Thoracic aorta (tissue), 2 donors: ENCODE results near the gene WDFY3. TPM values are rescaled to one million over a fixed set of nuclear protein-coding genes. Genes with fewer than 3 reads are reported as not detected.

Experiments used
- ATAC-seq: fragments of 150-250 bp; one replicate; pipeline ENCODE4 v1.8.0; 2017; ENCODE audit warnings: low read depth; ENCODE audit not compliant: insufficient number of reproducible peaks, low FRiP score
- DNase-seq: peaks from one replicate; pipeline ENCODE4 v3.0.0-alpha.2; 2020; ENCODE audit warnings: low spot score
- H3K27ac ChIP-seq, 2 donors: fragments of 200-600 bp; sonication (generic); 1 replicate in 1 of 2; 2 replicates in 1 of 2; pipeline ENCODE4 v1.5.1; 2016; ENCODE audit warnings: mild to moderate bottlenecking in 2 of 2, moderate library complexity in 2 of 2
- H3K27me3 ChIP-seq: fragments of 200-600 bp; sonication (generic); replicated peaks from 2 replicates; pipeline ENCODE4 v1.6.0; 2016; ENCODE audit warnings: mild to moderate bottlenecking; ENCODE audit not compliant: insufficient read depth
- H3K36me3 ChIP-seq: fragments of 200-600 bp; sonication (generic); one replicate; pipeline ENCODE4 v1.5.1; 2016
- H3K4me1 ChIP-seq, 2 donors: fragments of 200-600 bp; sonication (generic); 1 replicate in 1 of 2; 2 replicates in 1 of 2; pipeline versions ENCODE4 v1.5.1 to v1.6.0; 2016; ENCODE audit warnings: low read depth in 2 of 2, mild to moderate bottlenecking in 1 of 2; ENCODE audit not compliant: control insufficient read depth in 1 of 2
- H3K4me3 ChIP-seq: fragments of 200-600 bp; sonication (generic); 2 replicates; pipeline ENCODE4 v1.5.1; 2016; ENCODE audit warnings: mild to moderate bottlenecking
- H3K9me3 ChIP-seq: fragments of 200-600 bp; sonication (generic); 2 replicates; pipeline ENCODE4 v1.5.1; 2016
- total RNA-seq, 2 donors: library from RNA; depleted of rRNA; stranded (reverse); fragments of >200 nt; gene quantifications; one replicate each; pipeline versions ENCODE4 v1.1.0 to v1.2.3, GENCODE V29; 2016
- TF ChIP-seq, protein P1 (sequence below): fragments of 200-600 bp; sonication (generic); IDR thresholded peaks from one replicate; pipeline ENCODE4 v1.5.1; 2019; ENCODE audit warnings: antibody characterized with exemption

Gene WDFY3
- total RNA-seq, 2 donors from 2014 or later = 116 to 140 TPM

GRCh38 chr4:84639145-84639544 lies 327.3 kb downstream of the WDFY3 start:
- TF ChIP-seq, protein P1, sequence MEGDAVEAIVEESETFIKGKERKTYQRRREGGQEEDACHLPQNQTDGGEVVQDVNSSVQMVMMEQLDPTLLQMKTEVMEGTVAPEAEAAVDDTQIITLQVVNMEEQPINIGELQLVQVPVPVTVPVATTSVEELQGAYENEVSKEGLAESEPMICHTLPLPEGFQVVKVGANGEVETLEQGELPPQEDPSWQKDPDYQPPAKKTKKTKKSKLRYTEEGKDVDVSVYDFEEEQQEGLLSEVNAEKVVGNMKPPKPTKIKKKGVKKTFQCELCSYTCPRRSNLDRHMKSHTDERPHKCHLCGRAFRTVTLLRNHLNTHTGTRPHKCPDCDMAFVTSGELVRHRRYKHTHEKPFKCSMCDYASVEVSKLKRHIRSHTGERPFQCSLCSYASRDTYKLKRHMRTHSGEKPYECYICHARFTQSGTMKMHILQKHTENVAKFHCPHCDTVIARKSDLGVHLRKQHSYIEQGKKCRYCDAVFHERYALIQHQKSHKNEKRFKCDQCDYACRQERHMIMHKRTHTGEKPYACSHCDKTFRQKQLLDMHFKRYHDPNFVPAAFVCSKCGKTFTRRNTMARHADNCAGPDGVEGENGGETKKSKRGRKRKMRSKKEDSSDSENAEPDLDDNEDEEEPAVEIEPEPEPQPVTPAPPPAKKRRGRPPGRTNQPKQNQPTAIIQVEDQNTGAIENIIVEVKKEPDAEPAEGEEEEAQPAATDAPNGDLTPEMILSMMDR = no peak
- DNase-seq (no peak), ATAC-seq (no peak)
- Histone ChIP-seq H3K4me3 (no peak overlapping the region), H3K27ac (no peak overlapping the region), H3K27me3 (no peaks in the 10 kb centered on the region), H3K36me3 (no peaks in the 10 kb centered on the region), H3K4me1 (no peaks in the 10 kb centered on the region), H3K9me3 (no peaks in the 10 kb centered on the region)

GRCh38 chr4:84638092-84638491 lies 328.4 kb downstream of the WDFY3 start:
- no peaks in the 10 kb centered on the region for H3K4me1 ChIP-seq
- DNase-seq = no peak
- TF ChIP-seq, protein P1 = no peak
- no peak overlapping the region for H3K4me3 ChIP-seq
- ATAC-seq = no peak
- H3K27ac ChIP-seq = no peak overlapping the region
- H3K9me3 ChIP-seq = no peaks in the 10 kb centered on the region
- H3K36me3 ChIP-seq = no peaks in the 10 kb centered on the region
- no peaks in the 10 kb centered on the region for H3K27me3 ChIP-seq

DNA sequence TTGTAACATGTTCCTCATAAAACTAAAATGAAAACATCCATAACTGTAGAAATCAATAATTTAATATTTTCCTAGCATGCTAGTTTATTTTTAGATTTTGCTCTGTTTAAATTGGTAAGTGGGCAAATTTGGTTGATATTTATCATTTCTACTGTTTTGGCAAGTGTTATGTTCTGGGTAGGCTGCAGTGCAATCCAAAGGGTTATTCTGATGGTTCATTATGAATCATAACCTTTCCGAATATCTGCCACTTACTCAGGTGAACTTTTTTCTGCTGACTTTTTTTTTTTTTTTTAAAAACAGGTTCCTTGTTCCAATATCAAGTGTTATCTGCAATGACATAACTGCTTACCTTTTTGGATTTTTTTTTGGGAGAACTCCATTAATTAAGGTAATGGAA lies 331.5 kb downstream of the WDFY3 start:
- no peak for DNase-seq
- Histone ChIP-seq H3K27me3 (no peaks in the 10 kb centered on the region), H3K9me3 (no peaks in the 10 kb centered on the region), H3K27ac (no peak overlapping the region), H3K4me1 (no peaks in the 10 kb centered on the region), H3K36me3 (no peaks in the 10 kb centered on the region), H3K4me3 (no peak overlapping the region)
- no peak for ATAC-seq
- TF ChIP-seq, protein P1 = no peak

DNA sequence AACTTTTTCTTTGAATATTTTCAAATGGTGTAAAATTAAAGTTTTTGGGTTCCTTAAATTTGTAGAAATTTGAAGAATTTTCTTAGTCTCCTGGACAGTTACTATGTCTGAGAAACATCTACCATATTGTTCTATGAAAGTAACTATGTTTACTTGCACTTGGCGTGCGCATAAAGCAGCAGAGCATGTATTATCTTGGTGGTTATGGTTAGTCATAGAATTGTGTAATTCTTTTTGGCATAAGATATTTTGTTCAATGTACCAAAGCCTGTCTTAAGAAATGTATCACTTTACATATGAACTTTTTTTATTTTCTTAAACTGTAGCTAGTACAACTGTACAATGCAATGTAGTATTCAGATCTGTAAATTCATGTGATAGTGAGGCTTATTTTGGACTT lies 334.4 kb downstream of the WDFY3 start:
- TF ChIP-seq, protein P1 = no peak
- Histone ChIP-seq H3K4me1 (no peaks in the 10 kb centered on the region), H3K36me3 (no peaks in the 10 kb centered on the region), H3K27ac (no peak overlapping the region), H3K9me3 (no peaks in the 10 kb centered on the region), H3K4me3 (no peak overlapping the region), H3K27me3 (no peaks in the 10 kb centered on the region)
- ATAC-seq (no peak), DNase-seq (no peak)

GRCh38 chr4:84631573-84631972 lies 334.9 kb downstream of the WDFY3 start:
- TF ChIP-seq, protein P1 = no peak
- Histone ChIP-seq H3K27me3 (no peaks in the 10 kb centered on the region), H3K4me3 (no peak overlapping the region), H3K9me3 (no peaks in the 10 kb centered on the region), H3K36me3 (no peaks in the 10 kb centered on the region), H3K27ac (no peak overlapping the region), H3K4me1 (no peaks in the 10 kb centered on the region)
- DNase-seq (no peak), ATAC-seq (no peak)
